Loucy (cell line): ENCODE results near the gene CAPN10.

Experiments used
- H2AFZ ChIP-seq: fragments of 200-600 bp; sonication (generic); 2 replicates; pipeline ENCODE4 v1.6.0; 2016; ENCODE audit warnings: antibody characterized with exemption, mild to moderate bottlenecking, low read length, moderate library complexity
- H3F3A ChIP-seq: fragments of 200-600 bp; 2 replicates; pipeline ENCODE4 v1.6.0; 2016; ENCODE audit warnings: antibody characterized with exemption, low read depth, mild to moderate bottlenecking
- H3K27me3 ChIP-seq: fragments of 200-600 bp; sonication (generic); 2 replicates; pipeline ENCODE4 v1.6.1; 2014; ENCODE audit warnings: low read length, mild to moderate bottlenecking; ENCODE audit not compliant: insufficient read depth, poor library complexity, severe bottlenecking
- H3K36me3 ChIP-seq: fragments of 200-600 bp; sonication (generic); 2 replicates; pipeline ENCODE4 v1.6.1; 2016; ENCODE audit warnings: low read length; ENCODE audit not compliant: insufficient read depth
- H3K4me1 ChIP-seq: fragments of 200-600 bp; sonication (generic); 2 replicates; pipeline ENCODE4 v1.5.1; 2014; ENCODE audit warnings: low read length, mild to moderate bottlenecking; ENCODE audit not compliant: insufficient read depth, poor library complexity, severe bottlenecking
- H3K4me2 ChIP-seq: fragments of 200-600 bp; sonication (generic); 2 replicates; pipeline ENCODE4 v1.6.0; 2014; ENCODE audit warnings: antibody characterized with exemption, low read length, low read depth, mild to moderate bottlenecking; ENCODE audit not compliant: poor library complexity, severe bottlenecking
- H3K4me3 ChIP-seq: fragments of 200-600 bp; sonication (generic); 2 replicates; pipeline ENCODE4 v1.5.1; 2014; ENCODE audit warnings: low read length, mild to moderate bottlenecking, mixed read lengths; ENCODE audit not compliant: poor library complexity, severe bottlenecking
- H3K79me2 ChIP-seq: fragments of 200-600 bp; sonication (generic); 2 replicates; pipeline ENCODE4 v1.6.1; 2014; ENCODE audit warnings: low read length; ENCODE audit not compliant: insufficient read depth
- H3K9ac ChIP-seq: fragments of 200-600 bp; sonication (generic); 2 replicates; pipeline ENCODE4 v1.6.0; 2014; ENCODE audit warnings: mild to moderate bottlenecking, low read depth, low read length, moderate library complexity; ENCODE audit not compliant: poor library complexity, severe bottlenecking
- H3K9me2 ChIP-seq: fragments of 200-600 bp; sonication (generic); replicated peaks from 2 replicates; pipeline ENCODE4 v1.6.1; 2016; ENCODE audit warnings: low read depth, low read length, mixed read lengths
- H3K9me3 ChIP-seq: fragments of 200-600 bp; sonication (generic); 2 replicates; pipeline ENCODE4 v1.6.1; 2014; ENCODE audit warnings: mild to moderate bottlenecking, antibody characterized with exemption, low read length, low read depth; ENCODE audit not compliant: insufficient read depth
- H4K20me1 ChIP-seq: fragments of 200-600 bp; sonication (generic); 2 replicates; pipeline ENCODE4 v1.6.0; 2014; ENCODE audit warnings: antibody characterized with exemption, low read length, mild to moderate bottlenecking; ENCODE audit not compliant: insufficient read depth, poor library complexity, severe bottlenecking
- CTCF ChIP-seq: fragments of 200-600 bp; sonication (generic); conservative IDR thresholded peaks from 2 replicates; pipeline ENCODE4 v1.5.1; 2014; ENCODE audit warnings: mild to moderate bottlenecking, antibody characterized with exemption, low read length
- EZH2phosphoT487 ChIP-seq: fragments of 200-600 bp; IDR thresholded peaks from 2 replicates; pipeline ENCODE4 v1.6.1; 2018; ENCODE audit warnings: antibody characterized with exemption, mild to moderate bottlenecking, moderate library complexity, borderline replicate concordance

CAPN10 gene

GRCh38 chr2:240573071-240573515 is 13.4 kb upstream of the CAPN10 start:
- H3K9me2 ChIP-seq = no peaks in the 10 kb centered on the region
- H3K79me2 ChIP-seq = peaks cover 42% of the 10 kb centered on the region
- H3K27me3 ChIP-seq = no peaks in the 10 kb centered on the region
- TF ChIP-seq EZH2phosphoT487 = no peak
- no peak for TF ChIP-seq CTCF
- H3K9me3 ChIP-seq = no peaks in the 10 kb centered on the region
- no peak overlapping the region for H3K9ac ChIP-seq
- no peaks in the 10 kb centered on the region for H3F3A ChIP-seq
- peaks cover 22% of the 10 kb centered on the region for H3K4me1 ChIP-seq
- no peak overlapping the region for H3K4me3 ChIP-seq
- H3K4me2 ChIP-seq = no peak overlapping the region
- H2AFZ ChIP-seq = no peak overlapping the region
- H3K36me3 ChIP-seq = no peaks in the 10 kb centered on the region
- peaks cover 32% of the 10 kb centered on the region for H4K20me1 ChIP-seq

- Histone ChIP-seq H3K9me3 (no peaks in the 10 kb centered on the region), H3F3A (no peaks in the 10 kb centered on the region), H3K36me3 (no peaks in the 10 kb centered on the region), H2AFZ (no peak overlapping the region), H3K4me1 (peaks cover 22% of the 10 kb centered on the region), H4K20me1 (peaks cover 32% of the 10 kb centered on the region), H3K9ac (no peak overlapping the region), H3K9me2 (no peaks in the 10 kb centered on the region), H3K4me3 (no peak overlapping the region), H3K4me2 (no peak overlapping the region), H3K79me2 (peaks cover 42% of the 10 kb centered on the region), H3K27me3 (no peaks in the 10 kb centered on the region)
- TF ChIP-seq CTCF (no peak), EZH2phosphoT487 (no peak)
Measured at GRCh38 chr2:240573516-240574385, 12.8 kb upstream of the CAPN10 start.

GRCh38 chr2:240574386-240575100 is 12.0 kb upstream of the CAPN10 start:
- peaks cover 27% of the 10 kb centered on the region for H4K20me1 ChIP-seq
- TF ChIP-seq EZH2phosphoT487 = no peak
- no peak for TF ChIP-seq CTCF
- no peak overlapping the region for H2AFZ ChIP-seq

More at GRCh38 chr2:240574386-240575100, 12.0 kb upstream of the CAPN10 start:
- Histone ChIP-seq H3K36me3 (no peaks in the 10 kb centered on the region), H3K4me2 (no peak overlapping the region), H3K27me3 (no peaks in the 10 kb centered on the region), H3K9ac (no peak overlapping the region), H3K9me2 (no peaks in the 10 kb centered on the region), H3F3A (no peaks in the 10 kb centered on the region), H3K9me3 (no peaks in the 10 kb centered on the region), H3K79me2 (peaks cover 35% of the 10 kb centered on the region), H3K4me3 (no peak overlapping the region), H3K4me1 (peaks cover 16% of the 10 kb centered on the region)
